Anterior cingulate cortex (tissue), 58 donors: Measurements from ENCODE around the gene TVP23C.
"Not testable (repeated sequence)": the region's sequence is repeated elsewhere in the genome, so short reads cannot be mapped to it uniquely, and the experiment has no call there.

ENCODE experiments used
- DNase-seq, 58 donors: peaks; one replicate each; lab custom pipeline; 2025; lab: John Stamatoyannopoulos, UW

TVP23C gene

GRCh38 chr17:15563375-15563857 lies at the start of gene TVP23C:
Gene TVP23C, minus strand, starts transcription at chr17:15563483. Its CDS starts 35 bp downstream, at chr17:15563448.
- DNase-seq = peak in 52 of 58 donors; percentile 1 to 82 (median 54)

- not testable (repeated sequence) for DNase-seq
Observed at GRCh38 chr17:15592960-15593359, 29.7 kb upstream of the TVP23C start.

GRCh38 chr17:15591986-15592385 lies 28.7 kb upstream of the TVP23C start:
- not testable (repeated sequence) for DNase-seq

- DNase-seq = not testable (repeated sequence)
Observed at GRCh38 chr17:15590844-15591243, 27.6 kb upstream of the TVP23C start.

- DNase-seq = not testable (repeated sequence)
Observed at GRCh38 chr17:15589544-15590536, 26.6 kb upstream of the TVP23C start.

- DNase-seq = not testable (repeated sequence)
Observed at GRCh38 chr17:15588017-15588416, 24.7 kb upstream of the TVP23C start.

- DNase-seq = not testable (repeated sequence)
Observed at GRCh38 chr17:15583313-15583712, 20.0 kb upstream of the TVP23C start.

GRCh38 chr17:15581462-15581861 lies 18.2 kb upstream of the TVP23C start:
- DNase-seq = not testable (repeated sequence)

GRCh38 chr17:15576848-15577247 lies 13.6 kb upstream of the TVP23C start:
- DNase-seq = not testable (repeated sequence)

- not testable (repeated sequence) for DNase-seq
Observed at GRCh38 chr17:15574660-15575059, 11.4 kb upstream of the TVP23C start.

GRCh38 chr17:15573870-15574269 lies 10.6 kb upstream of the TVP23C start:
- DNase-seq = peak in 8 of 58 donors; percentile 2 to 32 (median 10)

- not testable (repeated sequence) for DNase-seq
Observed at GRCh38 chr17:15562613-15563374, 489 bp downstream of the TVP23C start.

- DNase-seq = not testable (repeated sequence)
Observed at GRCh38 chr17:15561439-15561838, 1.8 kb downstream of the TVP23C start.

- DNase-seq = not testable (repeated sequence)
Observed at GRCh38 chr17:15558403-15559105, 4.7 kb downstream of the TVP23C start.

GRCh38 chr17:15557334-15557832 lies 5.9 kb downstream of the TVP23C start:
- DNase-seq = not testable (repeated sequence)

GRCh38 chr17:15552932-15553331 lies 10.4 kb downstream of the TVP23C start:
- not testable (repeated sequence) for DNase-seq

GRCh38 chr17:15549552-15549951 lies 13.7 kb downstream of the TVP23C start:
- not testable (repeated sequence) for DNase-seq

- not testable (repeated sequence) for DNase-seq
Observed at GRCh38 chr17:15546604-15547003, 16.7 kb downstream of the TVP23C start.

- peak in 2 of 58 donors; percentile 11 to 29 for DNase-seq
Observed at GRCh38 chr17:15540371-15541219, 22.7 kb downstream of the TVP23C start.
